Measurements from ENCODE around the gene KCNE4.

DNA sequence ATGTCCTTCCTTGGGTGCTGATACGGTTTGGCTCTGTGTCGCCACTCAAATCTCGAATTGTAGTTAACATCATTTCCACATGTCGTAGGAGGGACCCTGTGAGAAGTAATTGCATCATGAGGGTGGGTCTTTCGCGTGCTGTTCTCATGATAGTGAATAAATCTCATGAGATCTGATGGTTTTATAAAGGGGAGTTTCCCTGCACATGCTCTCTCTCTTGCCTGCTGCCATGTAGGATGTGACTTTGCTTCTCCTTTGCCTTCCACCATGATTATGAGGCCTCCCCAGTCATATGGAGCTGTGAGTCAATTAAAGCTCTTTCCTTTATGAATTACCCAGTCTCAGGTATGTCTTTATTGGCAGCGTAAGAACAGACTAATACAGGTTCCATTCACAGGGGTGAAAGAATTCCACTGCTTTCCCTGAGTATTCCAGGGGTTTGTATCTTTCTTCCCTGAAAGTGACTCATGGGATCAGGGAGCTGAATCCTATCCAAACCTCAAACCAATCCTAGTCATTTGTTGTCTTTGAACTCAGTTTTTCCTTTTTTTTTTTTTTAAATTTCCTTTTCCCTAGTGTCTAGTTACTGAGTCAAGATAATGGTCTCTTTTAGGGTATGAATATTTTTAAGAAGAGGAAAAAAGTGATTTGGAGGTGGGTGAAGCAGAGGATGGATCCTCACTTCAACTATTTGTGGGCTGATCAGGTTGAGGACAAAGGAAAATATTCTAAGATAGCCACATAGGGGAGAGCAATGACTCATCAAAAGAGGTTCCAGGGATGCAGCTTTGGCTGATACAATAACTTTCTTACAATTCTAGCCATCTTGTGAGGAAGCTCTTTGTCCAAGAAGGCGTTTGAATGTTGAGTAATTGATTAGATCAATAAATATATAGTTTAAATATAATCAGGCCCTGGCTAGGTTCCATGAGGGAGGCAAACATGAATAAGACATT, 19.5 kb upstream of the KCNE4 start:
- TF ChIP-seq, protein P1, sequence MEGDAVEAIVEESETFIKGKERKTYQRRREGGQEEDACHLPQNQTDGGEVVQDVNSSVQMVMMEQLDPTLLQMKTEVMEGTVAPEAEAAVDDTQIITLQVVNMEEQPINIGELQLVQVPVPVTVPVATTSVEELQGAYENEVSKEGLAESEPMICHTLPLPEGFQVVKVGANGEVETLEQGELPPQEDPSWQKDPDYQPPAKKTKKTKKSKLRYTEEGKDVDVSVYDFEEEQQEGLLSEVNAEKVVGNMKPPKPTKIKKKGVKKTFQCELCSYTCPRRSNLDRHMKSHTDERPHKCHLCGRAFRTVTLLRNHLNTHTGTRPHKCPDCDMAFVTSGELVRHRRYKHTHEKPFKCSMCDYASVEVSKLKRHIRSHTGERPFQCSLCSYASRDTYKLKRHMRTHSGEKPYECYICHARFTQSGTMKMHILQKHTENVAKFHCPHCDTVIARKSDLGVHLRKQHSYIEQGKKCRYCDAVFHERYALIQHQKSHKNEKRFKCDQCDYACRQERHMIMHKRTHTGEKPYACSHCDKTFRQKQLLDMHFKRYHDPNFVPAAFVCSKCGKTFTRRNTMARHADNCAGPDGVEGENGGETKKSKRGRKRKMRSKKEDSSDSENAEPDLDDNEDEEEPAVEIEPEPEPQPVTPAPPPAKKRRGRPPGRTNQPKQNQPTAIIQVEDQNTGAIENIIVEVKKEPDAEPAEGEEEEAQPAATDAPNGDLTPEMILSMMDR (conservative IDR thresholded peaks at IDR 0.05 in 1 of 2, IDR thresholded peaks at IDR 0.05 in 1 of 2; ENCODE audit: low read depth in 1 of 2, low read length in 2 of 2): no peak
- no peak for TF ChIP-seq EZH2 (IDR thresholded peaks at IDR 0.05; ENCODE audit: low read length, missing control alignments)

Measured in fibroblast of lung (primary cell).